AG08396 (cell line): ENCODE data around the gene VAMP1.
"Not testable (repeated sequence)": the region's sequence is repeated elsewhere in the genome, so short reads cannot be mapped to it uniquely, and the experiment has no call there.

Experiments
- DNase-seq: peaks from one replicate; pipeline ENCODE4 v3.0.0; 2012; ENCODE audit warnings: low spot score, mixed read lengths

VAMP1 gene

GRCh38 chr12:6469609-6470374, 685 bp downstream of the VAMP1 start:
- DNase-seq: no peak

GRCh38 chr12:6469092-6469491, 1.4 kb downstream of the VAMP1 start:
- no peak for DNase-seq

DNA sequence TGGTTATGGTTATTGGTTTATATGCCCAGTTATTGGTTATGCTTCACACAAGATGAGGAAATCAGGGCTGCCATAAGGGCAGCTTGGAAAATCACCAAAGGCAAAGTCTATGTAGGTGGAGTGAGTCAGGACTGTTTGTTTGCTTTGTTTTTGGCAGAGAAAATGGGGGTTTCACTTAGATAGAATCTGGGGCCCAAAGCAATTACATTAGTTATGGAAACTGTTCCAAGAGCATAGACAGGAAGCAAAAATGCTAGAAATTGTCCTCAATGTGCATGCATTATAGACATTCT, 2.2 kb downstream of the VAMP1 start:
- no peak for DNase-seq

GRCh38 chr12:6467571-6468282, 2.8 kb downstream of the VAMP1 start:
- not testable (repeated sequence) for DNase-seq

DNA sequence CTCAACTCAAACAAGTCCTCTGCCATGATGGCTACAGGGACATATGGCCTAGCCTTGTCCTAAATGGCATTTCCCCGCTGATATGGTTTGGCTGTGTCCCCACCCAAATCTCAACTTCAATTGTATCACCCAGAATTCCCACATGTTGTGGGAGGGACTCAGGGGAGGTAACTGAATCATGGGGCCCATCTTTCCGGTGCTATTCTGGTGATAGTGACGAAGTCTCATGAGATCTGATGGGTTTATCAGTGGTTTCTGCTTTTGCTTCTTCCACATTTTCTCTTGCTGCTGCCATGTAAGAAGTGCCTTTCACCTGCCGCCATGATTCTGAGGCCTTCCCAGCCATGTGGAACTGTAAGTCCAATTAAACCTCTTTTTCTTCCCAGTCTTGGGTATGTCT, 3.7 kb downstream of the VAMP1 start:
- not testable (repeated sequence) for DNase-seq

DNA sequence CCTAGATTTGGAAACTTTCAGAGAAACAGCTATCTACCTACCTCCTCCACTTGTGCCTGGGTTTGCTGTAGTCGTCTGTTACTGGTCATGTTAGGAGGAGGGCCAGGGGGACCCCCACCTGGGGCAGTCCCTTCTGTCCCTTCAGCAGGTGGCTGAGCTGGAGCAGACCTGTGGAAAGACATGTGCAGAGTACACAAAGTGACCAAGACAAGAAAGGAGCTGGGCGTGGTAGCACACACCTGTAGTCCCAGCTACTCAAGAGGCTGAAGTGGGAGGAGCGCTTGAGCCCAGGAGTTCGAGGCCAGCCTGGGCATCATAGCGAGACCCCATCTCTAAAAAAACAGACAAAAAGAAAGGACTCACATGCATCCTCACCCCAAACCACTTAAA, 4.3 kb downstream of the VAMP1 start:
- DNase-seq: no peak

DNA sequence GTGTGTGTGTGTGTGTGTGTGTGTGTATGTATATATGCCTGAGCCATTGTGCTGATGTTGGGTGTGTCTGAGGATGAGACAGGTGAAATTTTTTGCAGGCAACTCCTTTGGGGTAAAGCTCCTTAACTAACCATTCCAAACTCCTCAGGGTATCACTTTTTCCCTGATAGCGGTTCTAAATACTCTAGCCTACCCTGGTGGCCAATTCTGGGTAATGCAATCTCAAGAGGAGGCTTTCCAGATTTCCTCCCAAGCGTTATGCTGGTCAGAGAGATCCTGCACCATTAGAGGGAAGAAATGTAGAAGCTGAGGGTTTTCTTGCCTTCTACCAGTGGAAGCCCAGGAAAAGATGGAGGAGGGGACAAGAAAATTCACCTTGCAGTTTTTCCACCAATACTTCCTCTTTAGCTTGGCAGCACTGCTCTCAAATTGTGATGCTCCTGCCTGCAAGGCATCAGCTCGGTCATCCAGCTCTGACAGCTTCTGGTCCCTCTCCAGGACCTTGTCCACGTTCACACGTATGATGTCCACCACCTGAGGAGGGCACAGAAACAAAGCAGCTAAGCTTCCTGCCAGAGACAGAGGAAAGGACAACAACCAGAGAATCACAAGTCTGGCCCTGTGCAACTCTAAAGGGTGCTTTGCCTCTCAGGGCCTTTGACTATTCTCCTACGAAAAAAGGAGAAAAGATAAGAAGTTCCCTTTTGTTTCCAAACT, 4.9 kb downstream of the VAMP1 start:
- peak; percentile 72 for DNase-seq

DNA sequence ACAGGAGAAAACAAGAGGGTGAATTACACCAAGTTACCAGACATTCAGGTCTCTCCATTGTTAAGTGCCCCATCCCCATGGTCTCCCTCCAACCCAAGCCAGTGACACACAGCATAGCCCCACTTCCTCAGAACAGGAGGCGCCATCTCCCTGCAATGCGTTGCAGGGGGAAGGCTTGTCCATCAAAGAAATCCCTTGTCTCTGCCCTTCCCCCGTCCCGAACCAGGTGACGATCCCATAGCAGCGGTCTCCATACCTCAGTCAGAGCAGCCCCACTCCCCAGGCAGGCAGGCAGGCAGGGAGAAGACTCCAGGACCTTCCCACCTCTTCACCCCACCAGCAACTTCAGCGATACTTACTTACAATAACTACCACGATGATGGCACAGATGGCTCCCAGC, 5.9 kb downstream of the VAMP1 start:
- no peak for DNase-seq

DNA sequence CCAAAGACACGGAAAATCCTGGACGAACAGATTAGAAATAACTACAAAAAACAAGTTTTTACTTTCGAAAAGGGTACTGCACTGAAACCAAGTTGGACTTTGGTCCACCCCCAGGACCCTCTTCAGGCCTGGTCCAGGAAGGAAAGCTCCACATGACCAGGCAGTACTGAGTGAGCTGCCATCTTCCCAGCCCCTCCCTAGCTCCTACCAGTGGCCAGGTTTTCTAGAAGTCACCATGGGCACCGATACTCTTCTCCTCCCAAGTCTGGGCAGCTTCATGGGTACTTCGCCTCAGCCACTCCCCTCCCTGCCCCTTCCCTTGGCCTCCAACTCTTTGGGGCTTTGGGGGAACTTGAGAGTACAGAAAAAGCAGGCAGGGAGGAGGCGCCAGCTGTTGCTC, 6.6 kb downstream of the VAMP1 start:
- no peak for DNase-seq

GRCh38 chr12:6463216-6463615, 7.3 kb downstream of the VAMP1 start:
- no peak for DNase-seq

DNA sequence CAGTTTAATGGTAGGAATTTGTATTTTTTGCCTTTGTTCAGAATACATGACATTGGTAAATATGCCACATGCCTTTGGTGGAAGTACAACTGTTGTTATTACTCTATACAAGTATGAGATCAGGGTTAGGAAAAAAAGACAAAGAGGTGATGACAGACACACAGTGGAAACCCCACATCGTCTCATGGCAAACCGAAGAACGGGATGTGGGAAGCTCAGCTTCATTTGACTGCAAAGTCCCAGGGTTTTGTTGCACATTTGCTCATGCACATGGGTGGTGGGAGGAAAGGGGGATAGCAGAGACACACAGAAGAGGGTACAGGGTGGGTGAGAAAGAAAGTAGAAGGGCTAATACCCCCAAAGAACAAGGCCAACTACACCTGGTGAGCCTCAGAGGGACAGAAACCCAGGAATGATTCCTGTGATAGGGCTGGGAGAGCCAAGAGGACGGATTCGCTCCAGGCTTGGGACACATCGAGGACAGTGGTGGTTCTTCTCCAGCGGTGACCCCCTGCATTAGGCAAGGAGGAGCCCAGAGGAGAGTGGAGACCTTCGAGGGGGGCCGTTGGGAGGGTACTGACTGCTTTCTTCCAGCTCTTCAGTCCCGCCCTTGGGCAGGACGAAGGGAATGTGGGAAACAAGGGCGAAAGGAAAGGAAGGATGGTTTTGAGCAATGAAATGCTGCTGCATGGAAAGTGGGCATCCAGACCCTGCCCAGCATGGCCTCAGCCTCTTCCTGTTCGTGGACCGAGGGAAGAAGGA, 8.1 kb downstream of the VAMP1 start:
- no peak for DNase-seq

DNA sequence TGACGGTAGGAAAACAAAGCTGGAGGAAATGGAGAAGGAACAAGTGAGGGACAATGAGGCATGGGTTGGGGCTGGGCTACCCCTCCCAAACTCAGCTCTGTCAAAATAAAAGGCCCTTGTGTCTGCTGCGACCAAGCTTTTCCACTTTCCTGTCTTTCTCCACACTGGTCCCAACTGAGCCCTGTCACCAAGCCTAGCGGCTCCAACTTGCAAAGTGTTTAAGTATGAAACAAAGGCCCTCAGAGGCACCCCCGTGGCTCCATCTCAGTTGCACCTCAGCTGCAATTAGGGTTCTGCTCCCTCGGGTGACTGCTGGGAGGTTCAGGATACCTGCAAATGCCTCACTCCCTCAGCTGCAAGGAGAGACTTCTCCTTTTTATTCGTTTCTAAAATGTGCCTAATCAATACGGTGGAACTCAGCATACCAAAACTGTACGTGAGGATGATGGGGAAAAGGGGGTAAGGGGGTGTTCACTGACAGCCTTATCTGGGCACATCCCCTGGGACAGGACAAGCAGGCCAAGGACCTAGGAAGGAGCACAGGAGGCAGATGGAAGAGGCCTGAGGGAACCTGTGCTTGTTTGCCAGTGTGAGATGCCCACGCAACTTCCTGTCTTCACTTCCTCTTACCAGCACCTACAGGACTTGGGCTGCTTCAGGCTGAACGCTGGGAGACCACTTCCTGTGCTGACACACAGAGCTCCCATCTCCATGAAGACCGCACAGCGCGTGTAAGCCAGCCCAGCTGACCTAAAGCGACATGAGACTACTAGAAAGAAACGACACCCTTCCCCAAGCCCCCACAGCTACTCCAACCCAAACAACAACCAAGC, 8.9 kb downstream of the VAMP1 start:
- DNase-seq: no peak

DNA sequence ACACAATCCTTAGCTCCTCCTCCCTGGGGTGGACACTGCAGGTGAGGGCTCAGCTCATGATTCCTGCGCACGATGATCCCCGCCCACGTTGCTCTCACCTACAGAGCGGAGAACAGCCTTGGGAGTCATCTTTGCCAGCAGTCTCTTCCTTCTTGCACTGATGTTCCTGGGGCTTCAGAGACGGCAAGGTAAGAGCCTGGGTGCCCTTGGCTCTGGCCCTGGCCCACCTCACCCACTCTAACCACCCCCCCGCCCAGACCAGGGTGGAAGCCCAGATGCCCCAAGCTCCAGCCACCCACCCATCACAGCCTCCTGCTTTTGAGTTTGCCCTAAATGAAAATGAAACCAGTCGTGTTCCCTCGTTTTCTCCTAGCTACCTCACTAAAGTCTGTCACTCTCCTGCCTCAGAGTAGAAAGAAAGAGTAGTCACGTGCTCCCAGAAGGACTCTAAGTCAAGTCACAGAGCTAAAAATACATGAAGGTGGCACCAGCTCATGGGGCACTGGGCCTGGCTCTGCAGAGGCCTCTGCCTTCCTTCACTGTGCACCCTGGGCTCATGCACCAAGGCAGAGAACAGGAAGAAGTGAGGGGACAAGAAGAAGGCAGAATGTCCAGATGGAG, 9.6 kb downstream of the VAMP1 start:
- no peak for DNase-seq

- no peak for DNase-seq
Observed at GRCh38 chr12:6459004-6459337, 11.5 kb downstream of the VAMP1 start.

DNA sequence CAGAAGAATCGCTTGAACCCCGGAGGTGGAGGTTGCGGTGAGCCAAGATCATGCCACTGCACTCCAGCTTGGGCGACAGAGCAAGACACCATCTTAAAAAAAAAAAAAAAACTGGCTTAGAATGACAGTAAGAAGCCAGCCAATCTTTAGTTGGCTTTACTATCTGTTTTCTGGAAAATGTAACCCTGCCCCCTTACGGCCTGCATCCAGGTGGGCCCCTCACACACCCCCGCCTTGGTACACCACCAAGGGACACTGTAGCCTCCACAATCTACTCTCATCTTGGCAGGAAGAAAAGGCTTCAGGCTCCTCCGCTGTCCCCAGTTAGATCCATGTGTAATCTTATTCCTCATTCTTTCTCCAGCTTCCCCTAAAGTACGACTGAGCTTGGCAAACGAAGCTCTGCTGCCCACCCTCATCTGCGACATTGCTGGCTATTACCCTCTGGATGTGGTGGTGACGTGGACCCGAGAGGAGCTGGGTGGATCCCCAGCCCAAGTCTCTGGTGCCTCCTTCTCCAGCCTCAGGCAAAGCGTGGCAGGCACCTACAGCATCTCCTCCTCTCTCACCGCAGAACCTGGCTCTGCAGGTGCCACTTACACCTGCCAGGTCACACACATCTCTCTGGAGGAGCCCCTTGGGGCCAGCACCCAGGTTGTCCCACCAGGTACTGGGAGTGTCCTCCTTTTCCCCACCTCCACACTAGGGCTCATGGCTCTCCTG, 12.0 kb downstream of the VAMP1 start:
- DNase-seq: no peak

GRCh38 chr12:6457220-6457945, 13.1 kb downstream of the VAMP1 start:
- DNase-seq: no peak

- DNase-seq: no peak
Observed at GRCh38 chr12:6452944-6453630, 17.4 kb downstream of the VAMP1 start.

DNA sequence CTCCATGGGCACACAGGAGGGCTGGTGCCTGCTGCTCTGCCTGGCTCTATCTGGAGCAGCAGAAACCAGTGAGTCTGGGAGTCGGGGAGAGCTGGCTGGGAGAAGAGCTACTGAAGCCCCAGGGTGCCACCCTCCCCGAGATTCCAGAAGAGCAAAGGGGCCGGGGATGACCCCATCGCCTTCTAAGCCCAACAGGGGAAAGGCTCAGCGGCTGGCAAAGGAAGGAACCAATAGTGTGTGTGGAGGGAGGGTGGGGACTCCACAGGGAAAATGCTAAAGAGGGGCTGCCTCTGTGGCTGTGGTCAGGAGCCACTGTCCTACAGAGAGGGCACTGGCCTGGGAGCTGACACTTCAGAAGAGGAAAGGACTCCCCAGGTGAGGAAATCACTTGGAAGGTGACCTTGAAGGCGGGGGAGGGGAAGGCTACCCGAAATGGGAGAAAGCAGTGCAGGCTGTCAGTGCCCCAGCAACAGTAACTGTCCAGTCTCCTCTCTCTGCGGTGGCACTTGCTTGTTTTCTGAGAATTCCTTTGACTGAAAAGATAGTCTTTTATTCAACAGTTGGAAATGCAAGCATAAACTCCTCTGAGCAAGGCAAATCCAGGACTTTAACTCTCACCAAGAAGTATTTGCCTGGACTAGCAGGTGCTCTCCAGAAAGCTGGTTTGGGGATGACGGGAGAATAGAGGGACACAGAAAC, 18.1 kb downstream of the VAMP1 start:
- DNase-seq: no peak
